Panc1 (cell line): ENCODE data around the gene ADGRF5. TPM values are rescaled to one million over a fixed set of nuclear protein-coding genes. Genes with fewer than 3 reads are reported as not detected.

Source experiments
- ATAC-seq: fragments of 200-7000 bp; cut with Tn5 transposase; 2 replicates; pipeline ENCODE4 v1.9.1; 2020; ENCODE audit warnings: mild to moderate bottlenecking, moderate library complexity
- BruUV-seq: library from RNA; stranded (reverse); fragments of 400-500 nt; replicated peaks from 2 replicates; lab custom pipeline; 2021; lab: Mats Ljungman, UMichigan
- CTCF ChIA-PET: fragments of 300-600 bp; sonication (Branson Sonifier 250); formaldehyde crosslinking; loops from one replicate; lab custom pipeline; 2022; ENCODE audit warnings: antibody characterized with exemption; lab: Charles Lee
- POLR2A ChIA-PET: fragments of 300-600 bp; sonication (Branson Sonifier 250); formaldehyde crosslinking; loops from one replicate; lab custom pipeline; 2022; ENCODE audit warnings: antibody characterized with exemption; lab: Charles Lee
- DNase-seq: peaks from one replicate; pipeline ENCODE4 v3.0.0-alpha.2; 2010; ENCODE audit warnings: low read depth, low spot score
- H3K27ac ChIP-seq: 2 replicates; pipeline ENCODE4 v1.5.1; 2011; ENCODE audit warnings: mild to moderate bottlenecking, low read length, inconsistent platforms
- H3K27me3 ChIP-seq: fragments of 200-500 bp; sonication (Bioruptor generic); 2 replicates; pipeline ENCODE4 v1.6.0; 2014; ENCODE audit warnings: low read length, inconsistent platforms; ENCODE audit not compliant: control insufficient read depth, insufficient read depth
- H3K36me3 ChIP-seq: fragments of 200-500 bp; sonication (Bioruptor generic); 2 replicates; pipeline ENCODE4 v1.5.1; 2014; ENCODE audit warnings: inconsistent platforms, mild to moderate bottlenecking, low read length, moderate library complexity; ENCODE audit not compliant: control insufficient read depth, insufficient read depth
- H3K4me1 ChIP-seq: 2 replicates; pipeline ENCODE4 v1.5.1; 2011; ENCODE audit warnings: inconsistent platforms, mild to moderate bottlenecking, low read length, moderate library complexity; ENCODE audit not compliant: control insufficient read depth, insufficient read depth
- H3K4me3 ChIP-seq, 2 experiments: 2 replicates each; pipeline ENCODE4 v1.5.1; 2011 to 2012; ENCODE audit warnings: low read depth in 2 of 2, low read length in 2 of 2, mild to moderate bottlenecking in 2 of 2, inconsistent platforms in 1 of 2, moderate library complexity in 1 of 2
- H3K9me3 ChIP-seq: fragments of 200-500 bp; sonication (Bioruptor generic); 2 replicates; pipeline ENCODE4 v1.5.1; 2014; ENCODE audit warnings: low read depth, mild to moderate bottlenecking, inconsistent platforms, low read length, moderate library complexity; ENCODE audit not compliant: control insufficient read depth, insufficient read depth
- CTCF ChIP-seq: fragments of 450-650 bp; IDR thresholded peaks from 2 replicates; pipeline ENCODE4 v1.5.1; 2017; ENCODE audit warnings: mild to moderate bottlenecking
- POLR2AphosphoS5 ChIP-seq: IDR thresholded peaks from 2 replicates; pipeline ENCODE4 v1.6.1; 2012; ENCODE audit warnings: mild to moderate bottlenecking, low read depth, low read length, moderate library complexity
- REST ChIP-seq, 2 experiments: IDR thresholded peaks; 2 replicates each; pipeline ENCODE4 v1.6.1; 2011 to 2012; ENCODE audit warnings: low read depth in 2 of 2, control low read depth in 1 of 2, low read length in 1 of 2, mild to moderate bottlenecking in 1 of 2, moderate library complexity in 1 of 2; ENCODE audit not compliant: insufficient read depth in 1 of 2
- SIN3A ChIP-seq: IDR thresholded peaks from 2 replicates; pipeline ENCODE4 v1.6.1; 2012; ENCODE audit warnings: low read depth, mild to moderate bottlenecking, low read length, moderate library complexity, borderline replicate concordance; ENCODE audit not compliant: insufficient read depth
- TCF7L2 ChIP-seq: IDR thresholded peaks from 2 replicates; pipeline ENCODE4 v1.6.1; 2011; ENCODE audit warnings: mild to moderate bottlenecking, low read depth, low read length, inconsistent platforms
- in situ Hi-C: cut with HindIII; loops from 2 replicates; pipeline ENCODE4 v1.10.0; 2016; ENCODE audit warnings: low sequenced_read_pairs, low pct_unique_long_range_greater_than_20kb
- intact Hi-C: fragments of 100-400 bp; cut with micrococcal nuclease; formaldehyde crosslinking; loops from one replicate; pipeline ENCODE4 v1.10.0; 2022; ENCODE audit not compliant: unreplicated experiment
- total RNA-seq: library from RNA; stranded (reverse); gene quantifications from one replicate; pipeline ENCODE4 v1.2.1, GENCODE V29; 2021; ENCODE audit not compliant: unreplicated experiment

ADGRF5 gene
- total RNA-seq, 1 experiment from 2014 or later = 0.18 TPM

- no peak for TF ChIP-seq POLR2AphosphoS5
- TF ChIP-seq TCF7L2 = no peak
- TF ChIP-seq SIN3A = no peak
- no peak for TF ChIP-seq CTCF
- TF ChIP-seq REST (IDR thresholded peaks at IDR 0.05; ENCODE audit: insufficient read depth in 1 of 2, low read depth in 2 of 2, low read length in 1 of 2) = no peak
- no peak for DNase-seq
- Histone ChIP-seq H3K36me3 (no peaks in the 10 kb centered on the region; the same call in 1 of the 2 replicates), H3K27me3 (no peaks in the 10 kb centered on the region; the same call in 1 of the 2 replicates), H3K4me1 (no peaks in the 10 kb centered on the region), H3K4me3 (no peak overlapping the region), H3K9me3 (no peaks in the 10 kb centered on the region), H3K27ac (no peak overlapping the region)
- ATAC-seq = no peak
- ChIA-PET POLR2A (no interaction called here), CTCF (no interaction called here)
- in situ Hi-C loops = no loop called here
- intact Hi-C loops = no loop called here
- BruUV-seq = no TSS peak
These were observed 18.9 kb upstream of the ADGRF5 start for GRCh38 chr6:46940433-46941226.

GRCh38 chr6:46937642-46938041, 15.9 kb upstream of the ADGRF5 start:
- no peak for DNase-seq
- Histone ChIP-seq H3K27me3 (no peaks in the 10 kb centered on the region; the same call in 1 of the 2 replicates), H3K4me3 (no peak overlapping the region), H3K4me1 (peaks cover 3% of the 10 kb centered on the region; the same call in 1 of the 2 replicates), H3K9me3 (no peaks in the 10 kb centered on the region), H3K36me3 (no peaks in the 10 kb centered on the region; the same call in 1 of the 2 replicates), H3K27ac (no peak overlapping the region)
- POLR2A ChIA-PET = no interaction called here
- intact Hi-C loops (no loop called here), in situ Hi-C loops (no loop called here)
- ATAC-seq = no peak
- TF ChIP-seq CTCF (no peak), POLR2AphosphoS5 (no peak), SIN3A (no peak), REST (IDR thresholded peaks at IDR 0.05; ENCODE audit: insufficient read depth in 1 of 2, low read depth in 2 of 2, low read length in 1 of 2) (no peak), TCF7L2 (no peak)
- BruUV-seq = no TSS peak
- CTCF ChIA-PET = no interaction called here
